HFF-Myc (cell line): ENCODE data around the gene PTPN14.
"Not testable (repeated sequence)": the region's sequence is repeated elsewhere in the genome, so short reads cannot be mapped to it uniquely, and the experiment has no call there.

Source experiments
- DNase-seq: peaks from one replicate; pipeline ENCODE4 v3.0.0-alpha.2; 2011; ENCODE audit warnings: low read depth; ENCODE audit errors: extremely low read depth
- H3K4me3 ChIP-seq: replicated peaks from 2 replicates; pipeline ENCODE4 v1.5.1; 2011; ENCODE audit warnings: low read depth, mild to moderate bottlenecking, control low read depth, low read length
- TF ChIP-seq, protein P1 (sequence below): IDR thresholded peaks from 2 replicates; pipeline ENCODE4 v1.5.1; 2012; ENCODE audit warnings: mild to moderate bottlenecking, low read depth, low read length, control low read depth; ENCODE audit errors: missing control alignments

PTPN14 gene

DNA sequence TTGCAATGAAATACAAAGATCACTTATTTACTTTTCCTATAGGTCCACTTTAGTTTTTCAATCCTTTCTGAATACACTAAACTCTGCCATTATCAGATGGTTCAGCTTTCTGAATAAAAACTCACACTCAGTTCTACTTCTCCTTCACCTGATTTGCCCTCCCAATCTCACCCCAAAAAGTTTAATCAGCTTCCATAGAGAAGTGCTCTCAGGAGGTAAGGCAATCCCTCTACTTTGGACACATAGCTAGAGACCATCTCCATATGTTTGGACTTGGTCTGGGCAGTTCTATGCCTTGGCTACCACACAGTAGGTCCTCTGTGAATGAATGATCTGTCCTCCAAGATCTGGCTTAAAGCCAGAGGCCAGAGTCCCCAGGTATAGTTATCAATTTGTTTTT is 40.9 kb downstream of the PTPN14 start:
- H3K4me3 ChIP-seq: no peak overlapping the region
- no peak for DNase-seq
- TF ChIP-seq, protein P1, sequence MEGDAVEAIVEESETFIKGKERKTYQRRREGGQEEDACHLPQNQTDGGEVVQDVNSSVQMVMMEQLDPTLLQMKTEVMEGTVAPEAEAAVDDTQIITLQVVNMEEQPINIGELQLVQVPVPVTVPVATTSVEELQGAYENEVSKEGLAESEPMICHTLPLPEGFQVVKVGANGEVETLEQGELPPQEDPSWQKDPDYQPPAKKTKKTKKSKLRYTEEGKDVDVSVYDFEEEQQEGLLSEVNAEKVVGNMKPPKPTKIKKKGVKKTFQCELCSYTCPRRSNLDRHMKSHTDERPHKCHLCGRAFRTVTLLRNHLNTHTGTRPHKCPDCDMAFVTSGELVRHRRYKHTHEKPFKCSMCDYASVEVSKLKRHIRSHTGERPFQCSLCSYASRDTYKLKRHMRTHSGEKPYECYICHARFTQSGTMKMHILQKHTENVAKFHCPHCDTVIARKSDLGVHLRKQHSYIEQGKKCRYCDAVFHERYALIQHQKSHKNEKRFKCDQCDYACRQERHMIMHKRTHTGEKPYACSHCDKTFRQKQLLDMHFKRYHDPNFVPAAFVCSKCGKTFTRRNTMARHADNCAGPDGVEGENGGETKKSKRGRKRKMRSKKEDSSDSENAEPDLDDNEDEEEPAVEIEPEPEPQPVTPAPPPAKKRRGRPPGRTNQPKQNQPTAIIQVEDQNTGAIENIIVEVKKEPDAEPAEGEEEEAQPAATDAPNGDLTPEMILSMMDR: no peak

DNA sequence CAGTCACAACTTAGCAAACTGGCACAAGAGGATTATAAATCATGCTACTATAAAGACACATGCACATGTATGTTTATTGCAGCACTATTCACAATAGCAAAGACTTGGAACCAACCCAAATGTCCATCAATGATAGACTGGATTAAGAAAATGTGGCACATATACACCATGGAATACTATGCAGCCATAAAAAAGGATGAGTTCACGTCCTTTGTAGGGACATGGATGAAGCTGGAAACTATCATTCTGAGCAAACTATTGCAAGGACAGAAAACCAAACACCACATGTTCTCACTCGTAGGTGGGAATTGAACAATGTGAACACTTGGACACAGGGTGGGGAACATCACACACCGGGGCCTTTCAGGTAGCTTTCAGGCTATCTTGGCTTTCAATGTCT is 41.8 kb downstream of the PTPN14 start:
- not testable (repeated sequence) for H3K4me3 ChIP-seq, DNase-seq

DNA sequence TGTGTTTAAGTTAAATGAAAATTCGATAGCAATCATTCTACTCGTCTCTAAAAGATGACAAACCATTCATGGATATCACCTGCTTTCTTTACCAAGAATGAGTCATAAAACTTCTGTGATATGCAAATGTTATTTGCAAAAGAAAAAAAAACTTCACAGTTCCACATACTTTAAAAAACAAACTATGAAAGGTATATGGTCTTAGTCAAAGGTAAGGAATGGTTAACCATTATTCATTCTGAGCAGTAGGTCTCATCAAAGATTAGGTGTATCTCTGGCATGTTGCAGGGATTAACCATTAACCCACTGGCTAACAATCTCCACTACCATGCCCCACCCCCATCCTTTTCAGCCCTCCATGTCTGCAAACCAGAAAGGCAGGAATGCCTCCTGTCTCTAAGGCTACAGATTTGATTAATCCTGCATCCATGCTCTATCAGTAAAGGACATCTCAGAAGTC is 44.4 kb downstream of the PTPN14 start:
- H3K4me3 ChIP-seq: no peak overlapping the region
- TF ChIP-seq, protein P1: no peak
- DNase-seq: no peak

DNA sequence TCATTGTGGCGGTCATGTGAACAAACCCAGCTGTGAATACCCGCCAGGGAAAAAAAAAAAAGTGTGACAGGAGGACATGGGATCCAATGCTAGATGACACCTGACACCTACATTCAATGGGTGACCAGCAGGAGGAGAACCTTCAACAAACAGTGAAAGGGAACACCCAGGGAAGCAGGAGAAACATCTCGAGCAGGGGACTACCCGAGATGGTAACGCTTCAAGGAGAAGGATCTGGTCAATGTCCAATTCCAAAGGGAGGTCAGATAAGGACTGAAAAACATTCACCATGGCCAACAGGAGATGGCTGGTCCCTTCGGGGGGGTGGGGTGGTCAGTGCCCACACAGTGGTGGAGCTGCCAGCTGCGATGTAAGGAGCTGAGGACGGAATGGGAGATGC is 46.3 kb downstream of the PTPN14 start:
- H3K4me3 ChIP-seq: no peak overlapping the region
- DNase-seq: no peak
- TF ChIP-seq, protein P1: no peak

DNA sequence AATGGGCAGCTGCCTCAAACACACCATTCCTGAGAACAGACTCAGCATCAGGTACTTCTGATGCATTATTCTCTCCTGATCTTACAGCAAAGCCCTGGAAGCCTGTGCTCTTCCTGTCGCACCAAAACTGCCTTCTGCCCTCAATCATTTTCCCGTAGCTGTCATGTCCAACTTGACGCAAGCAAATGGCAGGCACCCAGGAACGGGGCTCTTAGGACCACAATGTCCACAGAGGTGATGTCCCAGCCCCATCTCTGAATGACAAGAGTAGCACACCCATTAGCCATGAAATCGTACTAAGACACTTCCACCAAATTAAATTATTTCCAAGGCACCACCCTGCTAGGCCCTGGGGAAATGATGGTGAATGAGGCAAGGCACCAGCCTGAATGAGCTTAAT is 47.1 kb downstream of the PTPN14 start:
- no peak for DNase-seq
- TF ChIP-seq, protein P1: no peak

DNA sequence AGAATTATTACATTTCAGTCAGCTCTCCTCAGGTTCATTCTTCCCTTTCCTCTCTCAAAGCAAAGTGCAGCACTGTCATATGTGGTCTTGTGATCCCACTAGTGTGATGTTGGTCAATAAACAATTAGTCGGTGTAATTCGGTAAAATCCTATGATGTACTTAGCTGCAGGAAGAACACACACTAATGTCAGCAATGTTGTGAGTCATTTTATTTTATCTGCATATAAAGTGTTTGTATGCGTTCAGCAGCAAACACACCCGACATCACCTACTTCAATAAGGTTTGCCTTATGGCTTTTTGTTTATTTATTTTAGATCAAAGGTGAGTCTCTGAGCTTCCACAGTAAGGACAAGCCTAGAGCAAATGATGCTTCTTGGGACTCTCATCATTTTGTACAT is 47.8 kb downstream of the PTPN14 start:
- no peak for DNase-seq
- TF ChIP-seq, protein P1: no peak
- no peak overlapping the region for H3K4me3 ChIP-seq

More for the DNA sequence above, 47.1 kb downstream of the PTPN14 start:
- no peak overlapping the region for H3K4me3 ChIP-seq

DNA sequence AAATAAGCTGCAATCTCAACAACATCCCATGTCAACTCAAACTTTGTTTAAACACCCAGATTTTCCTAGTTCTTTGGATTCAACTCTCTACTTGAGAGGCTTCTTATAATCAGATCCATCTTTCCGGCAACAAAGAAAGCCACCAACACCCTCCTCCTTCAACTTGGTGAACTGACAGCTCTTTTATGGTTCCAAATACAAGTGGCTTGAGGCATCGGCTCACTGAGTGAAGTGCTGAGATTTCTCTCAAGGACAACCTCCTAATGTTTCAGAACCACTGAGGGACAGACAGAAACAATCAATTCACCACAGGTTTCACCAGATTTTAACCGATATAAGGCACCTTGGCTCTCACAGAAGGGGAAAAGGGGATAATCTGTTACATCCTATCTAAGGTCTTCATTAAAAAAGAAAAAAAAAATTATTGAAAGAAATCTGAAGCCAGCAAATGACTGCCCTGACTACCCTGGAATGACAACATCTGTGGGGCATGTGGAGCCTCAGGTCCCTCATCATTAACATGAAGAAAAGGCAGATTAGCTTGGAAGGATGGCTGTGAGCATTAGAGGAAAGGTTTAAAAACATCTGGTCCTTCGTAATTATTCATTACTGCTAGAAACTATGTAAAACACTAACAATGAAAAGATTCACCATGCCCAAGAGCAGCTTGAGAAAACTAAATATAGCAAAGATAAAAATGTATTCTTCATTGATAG is 50.9 kb downstream of the PTPN14 start:
- TF ChIP-seq, protein P1: no peak
- peak; percentile 70 for DNase-seq
- H3K4me3 ChIP-seq: no peak overlapping the region
